Measurements from ENCODE around the gene GNAO1. TPM values are rescaled to one million over a fixed set of nuclear protein-coding genes. Genes with fewer than 3 reads are reported as not detected.

GNAO1 gene
- total RNA-seq, 2 donors from 2014 or later, result 6.1 to 23.6 TPM

- intact Hi-C loops (cut with DNase I), result no loop called here
- Histone ChIP-seq H3K27me3 (replicated peaks; ENCODE audit: insufficient read depth) (no peaks in the 10 kb centered on the region), H3K4me1 (replicated peaks) (no peaks in the 10 kb centered on the region), H3K4me3 (no peak overlapping the region), H3K27ac (no peak overlapping the region), H3K9me3 (no peaks in the 10 kb centered on the region), H3K36me3 (no peaks in the 10 kb centered on the region)
- TF ChIP-seq POLR2AphosphoS5 (IDR thresholded peaks at IDR 0.05) (no peak), POLR2A (IDR thresholded peaks at IDR 0.05) (no peak)
- TF ChIP-seq, protein P1, sequence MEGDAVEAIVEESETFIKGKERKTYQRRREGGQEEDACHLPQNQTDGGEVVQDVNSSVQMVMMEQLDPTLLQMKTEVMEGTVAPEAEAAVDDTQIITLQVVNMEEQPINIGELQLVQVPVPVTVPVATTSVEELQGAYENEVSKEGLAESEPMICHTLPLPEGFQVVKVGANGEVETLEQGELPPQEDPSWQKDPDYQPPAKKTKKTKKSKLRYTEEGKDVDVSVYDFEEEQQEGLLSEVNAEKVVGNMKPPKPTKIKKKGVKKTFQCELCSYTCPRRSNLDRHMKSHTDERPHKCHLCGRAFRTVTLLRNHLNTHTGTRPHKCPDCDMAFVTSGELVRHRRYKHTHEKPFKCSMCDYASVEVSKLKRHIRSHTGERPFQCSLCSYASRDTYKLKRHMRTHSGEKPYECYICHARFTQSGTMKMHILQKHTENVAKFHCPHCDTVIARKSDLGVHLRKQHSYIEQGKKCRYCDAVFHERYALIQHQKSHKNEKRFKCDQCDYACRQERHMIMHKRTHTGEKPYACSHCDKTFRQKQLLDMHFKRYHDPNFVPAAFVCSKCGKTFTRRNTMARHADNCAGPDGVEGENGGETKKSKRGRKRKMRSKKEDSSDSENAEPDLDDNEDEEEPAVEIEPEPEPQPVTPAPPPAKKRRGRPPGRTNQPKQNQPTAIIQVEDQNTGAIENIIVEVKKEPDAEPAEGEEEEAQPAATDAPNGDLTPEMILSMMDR (IDR thresholded peaks at IDR 0.05), result no peak
- 72% methylated on average over 8 of the region's 8 CpGs for WGBS
- DNase-seq (ENCODE audit: low spot score), result no peak
These were observed 103.9 kb downstream of the GNAO1 start for GRCh38 chr16:56295059-56295665.

DNA sequence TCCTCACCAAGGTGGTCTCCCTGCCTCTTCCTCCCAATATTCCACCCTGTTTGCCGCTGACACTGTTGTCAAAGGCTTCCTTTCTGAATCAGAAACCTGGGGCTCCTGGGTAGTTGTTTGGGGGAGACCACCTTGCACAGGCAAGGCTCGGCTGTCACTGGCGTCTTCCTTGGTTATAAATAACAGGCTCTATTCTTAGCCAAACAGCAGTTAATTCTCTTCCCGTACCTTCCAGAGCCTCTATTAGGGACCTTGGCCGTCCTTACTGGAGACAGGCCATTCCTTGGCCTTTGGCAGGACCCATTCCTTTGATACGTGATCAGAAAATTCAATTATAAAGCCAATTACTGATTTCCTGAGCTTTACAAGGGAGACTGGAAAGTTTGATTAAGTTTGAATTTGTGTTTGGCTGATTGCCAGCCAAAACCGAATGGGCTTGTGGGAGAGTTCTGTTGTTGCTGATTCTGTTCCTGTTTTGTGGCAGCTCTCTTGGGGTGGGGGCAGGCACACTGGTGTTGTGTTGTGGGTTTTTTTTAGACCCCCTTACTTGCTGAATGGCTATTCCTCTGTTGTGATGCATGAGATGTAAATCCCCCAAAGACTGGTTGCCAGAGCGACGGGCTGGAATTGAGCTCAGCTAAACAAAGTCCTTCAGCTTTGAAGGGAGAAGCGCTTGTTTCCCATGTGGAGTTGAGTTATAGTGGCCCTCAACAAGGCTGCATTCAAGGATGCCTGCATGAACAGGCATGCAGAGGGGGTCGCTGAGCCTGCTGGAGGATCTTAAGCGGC is 104.6 kb downstream of the GNAO1 start:
- WGBS, result 62% methylated on average over 12 of the region's 12 CpGs
- no peak overlapping the region for H3K4me3 ChIP-seq
- no peak for DNase-seq (ENCODE audit: low spot score)
- intact Hi-C loops (cut with DNase I), result no loop called here
- H3K27me3 ChIP-seq (replicated peaks; ENCODE audit: insufficient read depth), result no peaks in the 10 kb centered on the region
- no peaks in the 10 kb centered on the region for H3K36me3 ChIP-seq
- H3K4me1 ChIP-seq (replicated peaks), result no peaks in the 10 kb centered on the region
- TF ChIP-seq POLR2AphosphoS5 (IDR thresholded peaks at IDR 0.05) (no peak), POLR2A (IDR thresholded peaks at IDR 0.05) (no peak)
- TF ChIP-seq, protein P1 (IDR thresholded peaks at IDR 0.05), result no peak
- no peak overlapping the region for H3K27ac ChIP-seq
- H3K9me3 ChIP-seq, result no peaks in the 10 kb centered on the region

DNA sequence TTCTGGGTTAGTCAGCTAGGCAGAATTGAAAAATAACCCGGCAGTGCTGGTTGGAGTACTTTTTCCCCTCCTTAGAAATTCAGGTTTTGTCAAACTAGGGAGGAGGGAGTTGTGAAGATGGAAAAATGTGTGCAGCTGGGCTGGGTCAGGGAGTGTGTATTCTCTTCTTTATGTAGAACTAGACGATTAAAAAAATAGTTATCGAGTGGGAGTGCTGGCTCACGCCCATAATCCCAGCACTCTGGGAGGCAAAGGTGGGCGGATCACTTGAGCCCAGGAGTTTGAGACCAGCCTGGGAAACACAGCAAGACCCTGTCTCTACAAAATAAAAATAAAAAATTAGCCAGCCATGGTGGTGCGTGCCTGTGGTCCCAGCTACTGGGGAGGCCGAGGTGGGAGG is 106.4 kb downstream of the GNAO1 start:
- no peak for DNase-seq (ENCODE audit: low spot score)
- intact Hi-C loops (cut with DNase I), result no loop called here
- WGBS, result 80% methylated on average over 7 of the region's 7 CpGs
- Histone ChIP-seq H3K27ac (no peak overlapping the region), H3K27me3 (replicated peaks; ENCODE audit: insufficient read depth) (no peaks in the 10 kb centered on the region), H3K9me3 (no peaks in the 10 kb centered on the region), H3K4me1 (replicated peaks) (no peaks in the 10 kb centered on the region), H3K36me3 (no peaks in the 10 kb centered on the region), H3K4me3 (no peak overlapping the region)
- TF ChIP-seq POLR2AphosphoS5 (IDR thresholded peaks at IDR 0.05) (no peak), POLR2A (IDR thresholded peaks at IDR 0.05) (no peak)
- TF ChIP-seq, protein P1 (IDR thresholded peaks at IDR 0.05), result no peak

DNA sequence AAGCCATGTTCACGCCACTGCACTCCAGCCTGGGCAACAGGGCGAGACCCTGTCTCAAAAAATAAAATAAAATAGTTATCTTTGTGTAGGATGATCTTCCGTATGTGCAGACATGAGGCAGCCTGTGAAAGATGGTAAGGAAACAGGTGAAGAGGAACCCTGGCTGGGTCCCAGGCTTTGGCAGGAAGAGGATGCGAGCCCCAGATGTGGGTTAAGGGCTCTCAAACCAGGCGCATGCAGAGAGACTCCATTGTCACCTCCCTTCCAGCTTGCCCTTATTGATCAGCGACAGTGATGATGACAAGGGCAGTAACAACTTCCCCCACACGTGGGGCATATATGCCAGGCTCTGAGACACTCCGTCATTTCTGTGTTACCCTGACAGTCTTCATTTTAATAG is 106.8 kb downstream of the GNAO1 start:
- no peak for DNase-seq (ENCODE audit: low spot score)
- H3K27ac ChIP-seq, result no peak overlapping the region
- H3K27me3 ChIP-seq (replicated peaks; ENCODE audit: insufficient read depth), result no peaks in the 10 kb centered on the region
- no peak for TF ChIP-seq POLR2A (IDR thresholded peaks at IDR 0.05)
- TF ChIP-seq POLR2AphosphoS5 (IDR thresholded peaks at IDR 0.05), result no peak
- TF ChIP-seq, protein P1 (IDR thresholded peaks at IDR 0.05), result no peak
- no peak overlapping the region for H3K4me3 ChIP-seq
- intact Hi-C loops (cut with DNase I), result no loop called here
- H3K9me3 ChIP-seq, result no peaks in the 10 kb centered on the region
- WGBS, result 83% methylated on average over 8 of the region's 8 CpGs
- H3K4me1 ChIP-seq (replicated peaks), result no peaks in the 10 kb centered on the region
- no peaks in the 10 kb centered on the region for H3K36me3 ChIP-seq
